CD8-positive, alpha-beta memory T cell (primary cell): ENCODE data around the gene PIM1. TPM values are rescaled to one million over a fixed set of nuclear protein-coding genes. Genes with fewer than 3 reads are reported as not detected.

Source experiments
- CTCF ChIA-PET: fragments of 350-600 bp; sonication (Branson Sonifier 250); formaldehyde crosslinking; loops from one replicate; lab custom pipeline; 2021; ENCODE audit warnings: antibody characterized with exemption; lab: Charles Lee
- POLR2A ChIA-PET: fragments of 350-600 bp; sonication (Branson Sonifier 250); formaldehyde crosslinking; loops from one replicate; lab custom pipeline; 2021; ENCODE audit warnings: antibody characterized with exemption; lab: Charles Lee
- DNase-seq, 5 donors: peaks; one replicate each; pipeline versions ENCODE4 v3.0.0 to v3.0.0-alpha.2; 2020 to 2022; ENCODE audit warnings: mixed read lengths in 1 of 5
- H3K27ac ChIP-seq: one replicate; pipeline ENCODE4 v1.7.0; 2013; ENCODE audit warnings: low read depth, mild to moderate bottlenecking, low read length, moderate library complexity
- H3K27me3 ChIP-seq: 2 replicates; pipeline ENCODE4 v1.7.0; 2013; ENCODE audit warnings: low read length, mild to moderate bottlenecking; ENCODE audit not compliant: insufficient read depth, poor library complexity, severe bottlenecking
- H3K36me3 ChIP-seq: 2 replicates; pipeline ENCODE4 v1.7.0; 2013; ENCODE audit warnings: mild to moderate bottlenecking, low read length, moderate library complexity; ENCODE audit not compliant: insufficient read depth
- H3K4me1 ChIP-seq: 2 replicates; pipeline ENCODE4 v1.7.0; 2013; ENCODE audit warnings: mild to moderate bottlenecking, low read length, moderate library complexity; ENCODE audit not compliant: insufficient read depth
- H3K4me3 ChIP-seq: 2 replicates; pipeline ENCODE4 v1.7.0; 2013; ENCODE audit warnings: mild to moderate bottlenecking, low read length
- H3K9me3 ChIP-seq: 2 replicates; pipeline ENCODE4 v1.7.0; 2013; ENCODE audit warnings: mild to moderate bottlenecking, low read length
- H3K27ac Mint-ChIP-seq, 8 donors: one replicate each; pipeline ENCODE4 v1.8.0; 2020 to 2021; ENCODE audit warnings: mixed read lengths in 8 of 8, mild to moderate bottlenecking in 6 of 8, inconsistent platforms in 3 of 8, moderate library complexity in 3 of 8
- H3K27me3 Mint-ChIP-seq, 2 donors: one replicate each; pipeline ENCODE4 v1.8.0; 2020 to 2021; ENCODE audit warnings: mixed read lengths in 2 of 2, mild to moderate bottlenecking in 1 of 2, moderate library complexity in 1 of 2
- H3K36me3 Mint-ChIP-seq, 3 donors: one replicate each; pipeline ENCODE4 v1.8.0; 2020 to 2021; ENCODE audit warnings: mixed read lengths in 3 of 3, inconsistent platforms in 1 of 3, mild to moderate bottlenecking in 1 of 3
- H3K4me1 Mint-ChIP-seq, 3 donors: one replicate each; pipeline ENCODE4 v1.8.0; 2020 to 2021; ENCODE audit warnings: mixed read lengths in 3 of 3, inconsistent platforms in 1 of 3, mild to moderate bottlenecking in 1 of 3
- H3K4me3 Mint-ChIP-seq, 7 donors: one replicate each; pipeline ENCODE4 v1.8.0; 2020 to 2021; ENCODE audit warnings: mixed read lengths in 7 of 7, mild to moderate bottlenecking in 6 of 7, moderate library complexity in 4 of 7, inconsistent platforms in 2 of 7
- H3K9me3 Mint-ChIP-seq, 5 donors: one replicate each; pipeline ENCODE4 v1.8.0; 2020 to 2022; ENCODE audit warnings: mixed read lengths in 5 of 5, mild to moderate bottlenecking in 3 of 5, moderate library complexity in 2 of 5, inconsistent platforms in 1 of 5
- polyA plus RNA-seq: library from polyadenylated mRNA; unstranded; fragments of 300-500 nt; fragmentation: Illumina TruSeq; gene quantifications from one replicate; pipeline ENCODE4 v1.2.3, GENCODE V29; 2021
- total RNA-seq, 2 experiments: library from RNA; stranded (reverse); gene quantifications; one replicate each; pipeline ENCODE4 v1.2.3, GENCODE V29; 2021

Gene PIM1
- total and polyA plus RNA-seq, 3 experiments from 2014 or later = 93.7 to 253 (median 99.1) TPM

DNA sequence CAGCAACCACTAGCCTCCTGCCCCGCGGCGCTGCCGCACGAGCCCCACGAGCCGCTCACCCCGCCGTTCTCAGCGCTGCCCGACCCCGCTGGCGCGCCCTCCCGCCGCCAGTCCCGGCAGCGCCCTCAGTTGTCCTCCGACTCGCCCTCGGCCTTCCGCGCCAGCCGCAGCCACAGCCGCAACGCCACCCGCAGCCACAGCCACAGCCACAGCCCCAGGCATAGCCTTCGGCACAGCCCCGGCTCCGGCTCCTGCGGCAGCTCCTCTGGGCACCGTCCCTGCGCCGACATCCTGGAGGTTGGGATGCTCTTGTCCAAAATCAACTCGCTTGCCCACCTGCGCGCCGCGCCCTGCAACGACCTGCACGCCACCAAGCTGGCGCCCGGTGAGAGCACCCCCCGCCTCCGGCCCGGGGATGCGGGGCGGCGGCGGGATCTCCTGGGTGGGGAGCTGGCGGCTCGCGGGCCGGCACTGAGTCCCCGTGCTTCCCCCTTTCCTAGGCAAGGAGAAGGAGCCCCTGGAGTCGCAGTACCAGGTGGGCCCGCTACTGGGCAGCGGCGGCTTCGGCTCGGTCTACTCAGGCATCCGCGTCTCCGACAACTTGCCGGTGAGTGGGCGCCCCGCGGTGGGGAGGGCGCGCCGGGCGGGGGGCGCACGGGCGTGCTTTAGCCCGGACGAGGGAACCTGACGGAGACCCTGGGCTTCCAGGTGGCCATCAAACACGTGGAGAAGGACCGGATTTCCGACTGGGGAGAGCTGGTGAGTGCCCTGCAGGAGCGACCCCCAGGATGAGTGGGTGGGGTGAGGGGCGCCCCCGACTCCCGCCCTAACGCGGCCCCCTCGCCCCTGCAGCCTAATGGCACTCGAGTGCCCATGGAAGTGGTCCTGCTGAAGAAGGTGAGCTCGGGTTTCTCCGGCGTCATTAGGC lies 585 bp downstream of the PIM1 start:
- peaks cover 38% of the 10 kb centered on the region for H3K4me1 ChIP-seq
- Mint-ChIP-seq H3K9me3 (peaks cover 0 to 2% (median 0%) of the 10 kb centered on the region in 5 donors), H3K4me3 (peak overlapping the region; percentile 90 to 99 (median 94)), H3K36me3 (peaks cover 39 to 50% (median 40%) of the 10 kb centered on the region in 3 donors), H3K4me1 (peaks cover 48 to 49% (median 49%) of the 10 kb centered on the region in 3 donors), H3K27me3 (peaks cover 0 to 3% of the 10 kb centered on the region in 2 donors), H3K27ac (peak overlapping the region; percentile 88 to 98 (median 94))
- DNase-seq = peak; percentile 24 to 74 (median 52)
- H3K9me3 ChIP-seq = no peaks in the 10 kb centered on the region
- H3K4me3 ChIP-seq = peak overlapping the region; percentile 68
- no peaks in the 10 kb centered on the region for H3K27me3 ChIP-seq
- H3K27ac ChIP-seq = peak overlapping the region; percentile 89
- CTCF ChIA-PET = interaction anchor here (0.6 to 16.9 kb wide), 21 partner anchors 8 to 321 kb away, joined by 3 to 461 read pairs (median 6); partner anchors contain the start of genes C6orf89 and PPIL1
- POLR2A ChIA-PET = interaction anchor here (0.6 to 4.6 kb wide), 15 partner anchors 17 to 285 kb away, joined by 3 to 40 read pairs (median 4); partner anchors contain the start of genes C6orf89 and MTCH1
- H3K36me3 ChIP-seq = peaks cover 44% of the 10 kb centered on the region

DNA sequence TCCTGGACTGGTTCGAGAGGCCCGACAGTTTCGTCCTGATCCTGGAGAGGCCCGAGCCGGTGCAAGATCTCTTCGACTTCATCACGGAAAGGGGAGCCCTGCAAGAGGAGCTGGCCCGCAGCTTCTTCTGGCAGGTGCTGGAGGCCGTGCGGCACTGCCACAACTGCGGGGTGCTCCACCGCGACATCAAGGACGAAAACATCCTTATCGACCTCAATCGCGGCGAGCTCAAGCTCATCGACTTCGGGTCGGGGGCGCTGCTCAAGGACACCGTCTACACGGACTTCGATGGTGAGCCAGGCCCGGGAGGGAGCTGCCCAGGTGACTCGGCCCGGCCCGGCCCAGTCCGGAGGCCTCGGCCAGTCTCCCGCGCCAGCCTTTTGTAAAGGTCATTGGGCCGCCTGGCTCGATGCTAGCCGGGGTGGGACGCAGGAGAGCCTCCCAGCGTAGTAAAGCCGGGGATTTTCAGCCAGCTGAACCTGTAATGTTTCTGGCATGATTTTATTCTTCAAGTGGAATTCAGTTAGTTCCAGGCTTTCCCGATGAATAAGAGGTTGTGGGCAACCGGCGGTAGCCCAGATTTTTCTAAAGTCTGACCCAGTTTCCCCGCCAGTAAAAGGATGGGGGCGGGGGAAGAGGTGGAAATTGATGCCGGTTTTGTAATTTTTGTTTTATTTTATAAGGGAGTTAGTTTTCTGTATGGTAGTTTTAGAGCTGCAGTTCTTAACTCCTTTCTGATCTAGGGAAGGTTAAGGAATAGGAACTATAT lies 1.4 kb downstream of the PIM1 start:
- Histone ChIP-seq H3K36me3 (peaks cover 48% of the 10 kb centered on the region), H3K9me3 (no peaks in the 10 kb centered on the region), H3K4me1 (peaks cover 45% of the 10 kb centered on the region), H3K27me3 (no peaks in the 10 kb centered on the region), H3K4me3 (peak overlapping the region; percentile 68), H3K27ac (peak overlapping the region; percentile 89)
- peaks cover 43 to 58% (median 44%) of the 10 kb centered on the region in 3 donors for H3K36me3 Mint-ChIP-seq
- POLR2A ChIA-PET = interaction anchor here (0.6 to 4.6 kb wide), 17 partner anchors 12 to 297 kb away, joined by 3 to 40 read pairs (median 6); partner anchors contain the start of genes C6orf89 and MTCH1
- DNase-seq = peak in 4 of 5 donors; percentile 21 to 66 (median 38)
- H3K4me3 Mint-ChIP-seq = peak overlapping the region; percentile 90 to 99 (median 94)
- CTCF ChIA-PET = interaction anchor here (0.6 to 16.9 kb wide), 31 partner anchors 9 to 322 kb away, joined by 3 to 461 read pairs (median 6); partner anchors contain the start of genes C6orf89, MTCH1 and PPIL1
- H3K4me1 Mint-ChIP-seq = peaks cover 54 to 57% (median 56%) of the 10 kb centered on the region in 3 donors
- peaks cover 0 to 2% (median 0%) of the 10 kb centered on the region in 5 donors for H3K9me3 Mint-ChIP-seq
- peak overlapping the region; percentile 88 to 98 (median 94) for H3K27ac Mint-ChIP-seq
- H3K27me3 Mint-ChIP-seq = peaks cover 0 to 3% of the 10 kb centered on the region in 2 donors

DNA sequence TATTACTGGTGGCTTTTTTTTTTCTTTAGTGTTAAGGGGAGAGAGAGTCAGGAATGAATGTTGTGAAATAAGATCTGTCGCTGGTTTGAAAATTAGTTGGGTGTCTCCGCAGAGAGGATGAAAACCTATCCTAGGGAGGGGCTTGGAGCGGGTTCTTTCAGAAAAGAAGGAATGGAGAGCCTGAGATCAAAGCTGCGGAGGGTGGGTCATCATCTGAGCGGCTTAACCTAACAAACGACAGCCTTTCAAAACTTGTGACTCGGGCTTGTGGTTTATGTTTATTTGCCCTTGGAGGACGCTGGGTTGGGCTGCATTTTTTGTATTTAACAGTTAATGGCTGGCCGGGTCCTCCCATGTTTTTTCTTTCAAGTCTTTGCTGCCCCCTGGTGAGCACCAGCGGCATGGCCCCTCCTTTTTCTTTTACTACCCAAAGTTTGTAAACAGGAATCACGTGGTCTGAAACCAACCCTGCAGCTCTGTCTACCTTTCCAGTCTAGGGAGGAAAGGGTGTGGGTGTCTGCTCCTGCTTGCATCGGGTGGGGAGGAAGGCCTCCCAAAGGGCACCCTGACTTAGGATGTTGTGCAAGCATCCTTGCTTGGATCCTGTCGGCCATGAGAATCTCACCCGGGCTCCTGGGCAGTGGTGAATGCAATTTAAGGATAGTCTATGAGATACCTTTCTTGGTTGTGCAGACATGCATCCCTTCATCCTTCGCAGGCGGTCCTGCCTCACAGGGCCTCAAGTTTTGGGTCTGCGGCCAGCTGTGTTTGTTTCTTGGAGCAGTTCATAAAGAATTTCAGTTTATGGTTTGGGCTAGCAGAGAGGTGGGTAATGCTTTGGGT lies 2.2 kb downstream of the PIM1 start:
- H3K9me3 ChIP-seq = no peaks in the 10 kb centered on the region
- peak overlapping the region; percentile 89 for H3K27ac ChIP-seq
- H3K4me1 Mint-ChIP-seq = peaks cover 61 to 65% (median 64%) of the 10 kb centered on the region in 3 donors
- ChIA-PET CTCF (interaction anchor here (0.7 to 16.9 kb wide), 28 partner anchors 10 to 288 kb away, joined by 3 to 461 read pairs (median 6); partner anchors contain the start of genes C6orf89 and MTCH1), POLR2A (interaction anchor here (0.6 to 4.6 kb wide), 13 partner anchors 11 to 298 kb away, joined by 3 to 40 read pairs (median 6); partner anchors contain the start of gene C6orf89)
- H3K9me3 Mint-ChIP-seq = peaks cover 0 to 2% (median 0%) of the 10 kb centered on the region in 5 donors
- H3K36me3 Mint-ChIP-seq = peaks cover 43 to 63% (median 44%) of the 10 kb centered on the region in 3 donors
- peak overlapping the region; percentile 88 to 98 (median 94) for H3K27ac Mint-ChIP-seq
- H3K36me3 ChIP-seq = peaks cover 48% of the 10 kb centered on the region
- H3K27me3 ChIP-seq = no peaks in the 10 kb centered on the region
- peaks cover 0 to 3% of the 10 kb centered on the region in 2 donors for H3K27me3 Mint-ChIP-seq
- DNase-seq = peak; percentile 82 to 94 (median 91)
- peaks cover 53% of the 10 kb centered on the region for H3K4me1 ChIP-seq
- peak overlapping the region; percentile 68 for H3K4me3 ChIP-seq
- peak overlapping the region; percentile 90 to 99 (median 94) for H3K4me3 Mint-ChIP-seq

- CTCF ChIA-PET = interaction anchor here (0.8 to 16.9 kb wide), 21 partner anchors 9 to 287 kb away, joined by 3 to 461 read pairs (median 9); partner anchors contain the start of genes C6orf89 and MTCH1
- H3K27ac Mint-ChIP-seq = peak overlapping the region; percentile 82 to 98 (median 93)
- peak overlapping the region; percentile 90 to 99 (median 94) for H3K4me3 Mint-ChIP-seq
- Histone ChIP-seq H3K4me3 (peak overlapping the region; percentile 68), H3K27ac (peak overlapping the region; percentile 89), H3K36me3 (peaks cover 48% of the 10 kb centered on the region), H3K4me1 (peaks cover 59% of the 10 kb centered on the region), H3K27me3 (no peaks in the 10 kb centered on the region), H3K9me3 (no peaks in the 10 kb centered on the region)
- H3K9me3 Mint-ChIP-seq = peaks cover 0 to 2% (median 0%) of the 10 kb centered on the region in 5 donors
- peaks cover 43 to 63% (median 49%) of the 10 kb centered on the region in 3 donors for H3K36me3 Mint-ChIP-seq
- peaks cover 0 to 3% of the 10 kb centered on the region in 2 donors for H3K27me3 Mint-ChIP-seq
- POLR2A ChIA-PET = interaction anchor here (0.6 to 4.6 kb wide), 11 partner anchors 9 to 298 kb away, joined by 3 to 40 read pairs (median 5); partner anchors contain the start of gene PPIL1
- DNase-seq = no peak
- peaks cover 68 to 73% (median 71%) of the 10 kb centered on the region in 3 donors for H3K4me1 Mint-ChIP-seq
Measured at GRCh38 chr6:37172912-37173492, 3.0 kb downstream of the PIM1 start.

GRCh38 chr6:37173493-37174195 lies 3.7 kb downstream of the PIM1 start:
- POLR2A ChIA-PET = interaction anchor here (1.0 to 3.8 kb wide), 6 partner anchors 9 to 299 kb away, joined by 3 to 38 read pairs (median 4); partner anchors contain the start of gene PPIL1
- CTCF ChIA-PET = interaction anchor here (1.9 to 16.9 kb wide), 10 partner anchors 8 to 288 kb away, joined by 6 to 461 read pairs (median 22); partner anchors contain the start of genes C6orf89 and MTCH1
- H3K4me1 Mint-ChIP-seq = peaks cover 65 to 70% (median 68%) of the 10 kb centered on the region in 3 donors
- Histone ChIP-seq H3K36me3 (peaks cover 48% of the 10 kb centered on the region), H3K4me3 (peak overlapping the region; percentile 68), H3K27ac (peak overlapping the region; percentile 89), H3K4me1 (peaks cover 57% of the 10 kb centered on the region), H3K9me3 (no peaks in the 10 kb centered on the region), H3K27me3 (no peaks in the 10 kb centered on the region)
- H3K27ac Mint-ChIP-seq = peak overlapping the region; percentile 82 to 98 (median 93)
- peak overlapping the region; percentile 90 to 99 (median 94) for H3K4me3 Mint-ChIP-seq
- peaks cover 0 to 2% (median 0%) of the 10 kb centered on the region in 5 donors for H3K9me3 Mint-ChIP-seq
- peaks cover 43 to 63% (median 51%) of the 10 kb centered on the region in 3 donors for H3K36me3 Mint-ChIP-seq
- DNase-seq = peak in 1 of 5 donors; percentile 50
- H3K27me3 Mint-ChIP-seq = peaks cover 0 to 3% of the 10 kb centered on the region in 2 donors

DNA sequence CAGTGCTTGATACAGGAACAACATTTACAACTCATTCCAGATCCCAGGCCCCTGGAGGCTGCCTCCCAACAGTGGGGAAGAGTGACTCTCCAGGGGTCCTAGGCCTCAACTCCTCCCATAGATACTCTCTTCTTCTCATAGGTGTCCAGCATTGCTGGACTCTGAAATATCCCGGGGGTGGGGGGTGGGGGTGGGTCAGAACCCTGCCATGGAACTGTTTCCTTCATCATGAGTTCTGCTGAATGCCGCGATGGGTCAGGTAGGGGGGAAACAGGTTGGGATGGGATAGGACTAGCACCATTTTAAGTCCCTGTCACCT lies 4.2 kb downstream of the PIM1 start:
- ChIA-PET CTCF (interaction anchor here (2.7 to 16.9 kb wide), 5 partner anchors 13 to 150 kb away, joined by 11 to 461 read pairs (median 216); no protein-coding TSS in a partner anchor), POLR2A (interaction anchor here (1.0 to 3.8 kb wide), 4 partner anchors 8 to 299 kb away, joined by 4 to 38 read pairs (median 6); partner anchors contain the start of gene PPIL1)
- Mint-ChIP-seq H3K36me3 (peaks cover 43 to 63% (median 51%) of the 10 kb centered on the region in 3 donors), H3K4me3 (peak overlapping the region; percentile 90 to 99 (median 94)), H3K27me3 (peaks cover 0 to 3% of the 10 kb centered on the region in 2 donors), H3K4me1 (peaks cover 60 to 65% (median 63%) of the 10 kb centered on the region in 3 donors), H3K27ac (peak overlapping the region; percentile 82 to 98 (median 93)), H3K9me3 (peaks cover 0 to 2% (median 0%) of the 10 kb centered on the region in 5 donors)
- Histone ChIP-seq H3K4me3 (peak overlapping the region; percentile 68), H3K36me3 (peaks cover 48% of the 10 kb centered on the region), H3K9me3 (no peaks in the 10 kb centered on the region), H3K27me3 (no peaks in the 10 kb centered on the region), H3K27ac (peak overlapping the region; percentile 89), H3K4me1 (peaks cover 52% of the 10 kb centered on the region)
- no peak for DNase-seq
